Heart left ventricle (tissue), 13 donors: ENCODE measurements around the gene KIF11.

Source experiments
- POLR2A ChIP-seq, 2 donors: fragments of 450-650 bp; IDR thresholded peaks; one replicate each; pipeline ENCODE4 v1.6.1; 2017; ENCODE audit warnings: antibody characterized with exemption in 2 of 2, mild to moderate bottlenecking in 2 of 2, moderate library complexity in 2 of 2
- TF ChIP-seq, protein P1 (sequence below), 12 donors: fragments of 200-600 bp; sonication (generic) in 4 of 12; IDR thresholded peaks; one replicate each; pipeline versions ENCODE4 v1.5.0 to v1.8.0; 2018 to 2022; ENCODE audit warnings: antibody characterized with exemption in 12 of 12, mild to moderate bottlenecking in 5 of 12
- donor health status: ischemic (EF 13 %, LVEDD 7.1; RV severe dilation, severe dysfunction).
- donor health status: DM: no; HTN: yes; CAD: no.
- donor health status: DM: no; HTN: no; CAD: no.
- donor health status: ischemic (EF 25% LVEDD 6.9; RV normal size, moderate dysfunction).
- donor health status: ischemic (EF 25% LVEDD 5.7; RV mildly dilated, moderate dysfunction).
- donor health status: ischemic (EF 35%, LVEDD 5.7; RV mildly dilated, moderate dysfunction).
- donor health status: nonischemic (EF 11% LVEDD 7.7; RV severe dilation, severe dysfunction).
- donor health status: DM: yes; HTN: yes; CAD: no.
- donor health status: PGD.
- donor health status: ischemic (EF 29% LVEDD 5.4; RV normal size, mild dysfunction).
- donor health status: nonischemic (EF 23%, LVEDD 6.1; RV moderate dilation, normal function).

GRCh38 chr10:92615515-92615914, 22.6 kb downstream of the KIF11 start:
- TF ChIP-seq, protein P1, sequence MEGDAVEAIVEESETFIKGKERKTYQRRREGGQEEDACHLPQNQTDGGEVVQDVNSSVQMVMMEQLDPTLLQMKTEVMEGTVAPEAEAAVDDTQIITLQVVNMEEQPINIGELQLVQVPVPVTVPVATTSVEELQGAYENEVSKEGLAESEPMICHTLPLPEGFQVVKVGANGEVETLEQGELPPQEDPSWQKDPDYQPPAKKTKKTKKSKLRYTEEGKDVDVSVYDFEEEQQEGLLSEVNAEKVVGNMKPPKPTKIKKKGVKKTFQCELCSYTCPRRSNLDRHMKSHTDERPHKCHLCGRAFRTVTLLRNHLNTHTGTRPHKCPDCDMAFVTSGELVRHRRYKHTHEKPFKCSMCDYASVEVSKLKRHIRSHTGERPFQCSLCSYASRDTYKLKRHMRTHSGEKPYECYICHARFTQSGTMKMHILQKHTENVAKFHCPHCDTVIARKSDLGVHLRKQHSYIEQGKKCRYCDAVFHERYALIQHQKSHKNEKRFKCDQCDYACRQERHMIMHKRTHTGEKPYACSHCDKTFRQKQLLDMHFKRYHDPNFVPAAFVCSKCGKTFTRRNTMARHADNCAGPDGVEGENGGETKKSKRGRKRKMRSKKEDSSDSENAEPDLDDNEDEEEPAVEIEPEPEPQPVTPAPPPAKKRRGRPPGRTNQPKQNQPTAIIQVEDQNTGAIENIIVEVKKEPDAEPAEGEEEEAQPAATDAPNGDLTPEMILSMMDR (IDR thresholded peaks at IDR 0.05) = no peak
- TF ChIP-seq POLR2A (IDR thresholded peaks at IDR 0.05) = no peak
